ENCODE measurements around the gene TRAPPC6A.
A peak's percentile ranks its signal among the peaks of the same experiment; 100 is the strongest.

Gene TRAPPC6A

DNA sequence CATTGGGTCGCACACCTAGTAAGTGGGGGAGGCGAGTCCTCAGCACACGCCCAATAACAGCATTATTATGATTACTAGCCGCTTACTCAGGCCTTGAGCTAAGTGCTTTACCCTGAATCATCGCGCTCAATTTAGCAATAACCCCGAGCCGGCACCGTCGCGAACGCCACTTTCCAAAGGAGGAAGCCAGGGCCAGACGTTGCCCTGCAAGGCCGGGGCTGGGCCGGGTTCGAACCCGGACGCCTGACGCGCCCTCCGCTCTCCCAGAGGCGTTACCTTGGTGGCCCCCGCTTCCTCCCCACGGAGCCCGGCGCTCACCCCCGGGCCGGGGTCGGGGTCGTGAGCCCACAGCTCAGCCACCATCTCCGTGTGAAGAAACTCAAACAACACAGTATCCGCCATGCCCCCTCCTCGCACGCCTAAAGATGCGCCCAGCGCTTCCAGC lies at the start of gene TRAPPC6A:
Gene TRAPPC6A (minus strand): TSS at position 421 of the 445 bp plus-strand sequence. CDS start 19 bp downstream, at position 402.
- peak within 1 kb of the TSS; percentile 98 for H3K4me3 ChIP-seq (ENCODE audit: low read depth, low read length)

GRCh38 chr19:45224645-45225044 lies 46.6 kb upstream of the TRAPPC6A start:
- no peak overlapping the region for H3K4me3 ChIP-seq (ENCODE audit: low read depth, low read length)

DNA sequence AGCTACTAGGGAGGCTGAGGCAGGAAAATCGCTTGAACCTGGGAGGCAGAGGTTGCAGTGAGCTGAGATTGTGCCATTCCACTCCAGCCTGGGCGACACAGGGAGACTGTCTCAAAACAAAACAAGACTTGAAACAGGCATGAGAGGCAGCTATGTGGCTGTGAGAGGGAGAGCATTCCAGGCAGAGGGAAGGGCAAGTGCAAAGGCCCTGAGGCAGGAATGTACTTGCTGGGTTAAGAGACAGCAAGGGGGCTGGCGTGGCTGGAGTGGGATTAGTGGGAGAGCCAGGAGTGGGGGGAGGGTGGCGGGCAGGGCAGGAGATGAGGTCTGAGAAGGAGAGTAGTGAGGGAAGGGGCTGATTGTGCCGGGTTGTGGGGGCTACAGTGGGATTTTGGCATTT lies 45.8 kb upstream of the TRAPPC6A start:
- no peak overlapping the region for H3K4me3 ChIP-seq (ENCODE audit: low read depth, low read length)

GRCh38 chr19:45222724-45223123 lies 44.7 kb upstream of the TRAPPC6A start:
- no peak overlapping the region for H3K4me3 ChIP-seq (ENCODE audit: low read depth, low read length)

DNA sequence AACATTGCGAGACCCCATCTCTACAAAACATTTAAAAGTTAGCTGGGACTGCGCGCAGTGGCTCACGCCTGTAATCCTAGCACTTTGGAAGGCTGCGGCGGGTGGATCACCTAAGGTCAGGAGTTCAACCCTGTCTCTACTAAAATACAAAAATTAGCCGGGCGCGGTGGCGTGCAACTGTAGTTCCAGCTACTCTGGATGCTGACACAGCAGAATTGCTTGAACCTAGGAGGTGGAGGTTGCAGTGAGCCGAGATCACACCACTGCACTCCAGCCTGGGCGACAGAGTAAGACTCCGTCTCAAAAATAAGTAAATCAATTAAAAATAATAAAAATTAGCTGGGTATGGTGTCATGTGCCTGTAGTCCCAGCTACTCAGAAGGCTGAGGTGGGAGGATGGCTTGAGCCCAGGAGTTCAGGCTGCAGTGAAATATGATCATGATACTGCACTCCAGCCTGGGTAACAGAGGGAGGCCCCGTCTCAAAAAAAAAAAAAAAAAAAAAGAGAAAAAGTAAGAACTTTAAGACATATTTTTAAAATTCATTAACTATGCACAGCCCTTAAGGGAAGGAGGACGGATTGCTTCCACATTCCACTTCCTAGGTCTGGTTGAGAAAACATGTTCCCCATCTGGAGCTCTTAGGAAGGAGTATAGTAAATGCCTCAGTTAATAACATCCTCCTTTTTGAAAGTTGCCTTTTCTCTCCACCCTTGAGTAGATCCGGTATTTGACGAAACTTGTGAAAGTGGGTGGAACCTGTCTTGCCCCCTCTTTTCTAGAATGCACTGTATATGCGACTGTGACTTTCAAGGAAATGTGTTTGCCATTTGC lies 41.1 kb upstream of the TRAPPC6A start:
- no peak overlapping the region for H3K4me3 ChIP-seq (ENCODE audit: low read depth, low read length)

DNA sequence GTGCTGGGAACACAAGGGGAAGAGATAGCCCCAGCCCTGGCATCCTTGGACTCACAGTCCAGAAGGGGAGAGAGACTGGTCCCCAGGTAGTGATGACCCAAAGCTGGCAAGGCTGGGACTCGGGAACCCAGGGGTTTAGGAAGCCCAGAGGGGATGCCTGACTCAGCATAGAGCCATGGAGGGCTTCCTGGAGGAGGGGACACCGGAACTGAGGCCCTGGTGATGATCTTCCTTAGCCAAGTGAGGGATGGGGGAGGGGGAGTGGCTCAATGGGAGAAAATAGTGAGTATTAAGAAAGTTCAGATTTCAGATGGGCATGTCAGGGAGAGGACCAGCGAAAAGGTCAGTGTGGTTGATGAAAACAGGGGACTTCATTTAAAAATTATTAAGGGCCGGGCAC lies 40.4 kb upstream of the TRAPPC6A start:
- H3K4me3 ChIP-seq (ENCODE audit: low read depth, low read length), result no peak overlapping the region

- H3K4me3 ChIP-seq (ENCODE audit: low read depth, low read length), result peak overlapping the region; percentile 35
Measured at GRCh38 chr19:45217957-45218334, 39.9 kb upstream of the TRAPPC6A start.

DNA sequence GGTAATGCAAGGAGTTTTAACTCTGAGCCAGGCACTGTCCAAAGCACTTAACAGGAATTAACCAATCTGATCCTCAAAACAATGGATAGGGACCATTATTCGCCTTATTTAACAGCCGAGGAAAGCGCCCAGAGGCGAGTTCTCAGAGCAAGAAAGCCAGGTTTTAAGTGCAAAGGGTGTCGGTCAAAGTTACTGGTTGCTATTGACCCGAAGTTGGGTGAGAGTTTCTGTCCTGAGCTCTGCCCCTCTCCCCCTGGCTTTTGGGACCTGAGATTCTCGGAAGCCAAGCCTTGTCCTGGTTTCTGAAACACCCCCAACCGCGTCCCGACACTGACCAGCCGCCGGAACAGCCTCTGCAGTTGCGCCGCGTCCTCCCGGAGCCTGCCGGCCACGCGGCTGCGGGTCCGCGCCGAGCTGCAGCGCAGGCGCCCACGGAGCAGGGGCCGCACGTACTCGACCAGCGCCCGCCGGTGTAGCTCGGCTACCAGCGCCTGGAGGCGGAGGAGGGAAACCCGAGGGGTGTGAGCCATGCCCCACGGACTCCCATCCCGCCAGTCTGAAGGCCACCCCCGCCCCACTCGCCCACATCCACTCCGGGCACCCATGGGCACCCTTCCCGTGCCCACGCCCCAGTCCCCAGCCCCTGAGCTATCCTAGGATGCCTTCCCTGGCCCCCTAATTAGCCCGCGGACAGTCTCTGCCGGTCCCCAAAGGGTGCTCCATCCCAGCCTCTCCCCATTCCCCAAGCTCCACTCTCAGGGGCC lies 39.3 kb upstream of the TRAPPC6A start:
- peak overlapping the region; percentile 35 for H3K4me3 ChIP-seq (ENCODE audit: low read depth, low read length)

DNA sequence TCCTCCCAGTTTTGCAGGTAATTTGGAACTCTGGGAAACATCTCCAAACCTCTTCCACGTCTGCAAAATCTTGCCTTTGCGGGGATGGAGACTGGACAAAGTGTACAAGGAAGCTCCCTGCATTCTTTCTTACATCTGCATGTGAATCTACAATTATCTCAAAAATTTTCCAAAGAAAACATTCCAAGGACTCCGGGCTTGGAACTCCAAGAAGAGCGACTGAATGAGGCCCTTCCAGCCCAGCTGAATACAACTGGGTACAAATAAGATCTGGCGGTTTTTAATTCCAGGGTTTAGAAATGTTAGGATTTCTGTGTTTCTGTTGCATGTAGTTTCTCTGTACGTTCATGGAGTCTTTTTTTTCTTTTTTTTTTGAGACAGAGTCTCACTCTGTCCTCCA lies 38.6 kb upstream of the TRAPPC6A start:
- H3K4me3 ChIP-seq (ENCODE audit: low read depth, low read length), result no peak overlapping the region

DNA sequence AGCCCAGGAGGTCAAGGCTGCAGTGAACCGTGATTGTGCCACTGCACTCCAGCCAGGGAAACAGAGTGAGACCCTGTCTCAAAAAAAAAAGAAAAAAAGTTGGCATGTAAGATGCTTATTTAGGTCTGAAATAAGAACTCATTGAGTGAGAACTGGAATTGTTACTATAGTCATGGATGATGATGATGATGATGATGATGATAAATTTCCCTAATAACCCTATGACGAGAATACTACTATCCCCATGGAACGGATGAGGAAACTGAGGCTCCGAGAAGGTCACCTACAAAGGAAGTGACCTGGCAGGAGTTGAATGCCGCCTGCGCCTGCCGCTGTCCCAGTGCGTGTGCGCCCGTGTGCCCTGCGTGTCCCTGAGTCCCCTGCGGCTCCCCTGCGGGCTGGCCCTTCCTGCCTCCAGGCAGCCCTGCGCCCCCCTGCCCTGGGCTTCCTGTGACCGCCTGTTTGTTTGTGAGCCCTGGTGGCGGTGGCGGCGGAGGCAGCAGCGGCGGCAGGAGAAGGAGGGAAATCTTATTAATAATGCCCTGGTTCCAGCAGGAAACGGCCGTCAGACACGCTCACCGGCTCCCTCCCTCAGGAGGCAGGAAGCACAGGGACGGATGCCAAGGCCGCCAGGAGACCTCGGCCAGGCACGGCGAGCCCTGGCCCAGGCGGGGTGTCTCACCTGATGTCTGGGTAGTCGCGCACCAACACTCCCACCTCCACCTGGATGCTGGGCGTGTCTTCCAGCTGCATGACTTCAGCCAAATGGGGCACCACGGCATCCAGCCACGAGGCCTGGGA lies 37.6 kb upstream of the TRAPPC6A start:
- H3K4me3 ChIP-seq (ENCODE audit: low read depth, low read length), result peak overlapping the region; percentile 24

GRCh38 chr19:45213031-45213430 lies 35.0 kb upstream of the TRAPPC6A start:
- H3K4me3 ChIP-seq (ENCODE audit: low read depth, low read length), result no peak overlapping the region

DNA sequence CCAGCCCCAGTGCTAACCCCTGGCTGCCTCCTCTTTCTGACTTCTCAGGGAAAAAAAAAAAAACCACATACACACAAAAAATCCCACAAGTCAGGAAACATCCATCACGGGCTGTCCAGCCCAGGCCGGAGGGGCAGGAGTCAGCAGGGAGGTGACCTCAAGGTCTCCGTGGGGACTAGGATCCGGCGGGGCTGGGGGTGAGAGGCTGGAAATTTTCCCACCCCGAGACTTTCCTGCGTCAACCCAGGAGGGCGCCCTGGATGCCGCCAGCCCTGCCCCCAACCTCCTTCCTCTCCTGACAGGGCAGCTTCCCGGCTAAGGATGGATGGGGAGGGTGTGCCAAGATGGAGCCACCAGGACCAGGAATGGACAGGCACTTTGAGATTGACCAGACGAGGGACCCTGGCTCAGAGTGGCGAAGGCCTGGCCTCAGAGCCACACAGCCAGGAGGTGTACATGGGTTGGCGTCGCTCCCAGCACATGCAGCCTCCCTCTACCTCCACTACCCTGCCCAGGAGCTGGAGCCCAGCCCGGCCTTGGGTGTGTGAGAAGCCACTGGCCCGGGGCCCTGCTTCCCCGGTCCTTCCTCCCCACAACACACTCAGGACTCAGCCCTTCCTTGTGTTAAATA lies 33.8 kb upstream of the TRAPPC6A start:
- no peak overlapping the region for H3K4me3 ChIP-seq (ENCODE audit: low read depth, low read length)

GRCh38 chr19:45206328-45206727 lies 28.3 kb upstream of the TRAPPC6A start:
- H3K4me3 ChIP-seq (ENCODE audit: low read depth, low read length), result no peak overlapping the region

GRCh38 chr19:45205810-45206209 lies 27.8 kb upstream of the TRAPPC6A start:
- no peak overlapping the region for H3K4me3 ChIP-seq (ENCODE audit: low read depth, low read length)

- H3K4me3 ChIP-seq (ENCODE audit: low read depth, low read length), result no peak overlapping the region
Measured at GRCh38 chr19:45202637-45203036, 24.6 kb upstream of the TRAPPC6A start.

GRCh38 chr19:45200568-45200967 lies 22.5 kb upstream of the TRAPPC6A start:
- H3K4me3 ChIP-seq (ENCODE audit: low read depth, low read length), result no peak overlapping the region

GRCh38 chr19:45195764-45196163 lies 17.7 kb upstream of the TRAPPC6A start:
- no peak overlapping the region for H3K4me3 ChIP-seq (ENCODE audit: low read depth, low read length)

DNA sequence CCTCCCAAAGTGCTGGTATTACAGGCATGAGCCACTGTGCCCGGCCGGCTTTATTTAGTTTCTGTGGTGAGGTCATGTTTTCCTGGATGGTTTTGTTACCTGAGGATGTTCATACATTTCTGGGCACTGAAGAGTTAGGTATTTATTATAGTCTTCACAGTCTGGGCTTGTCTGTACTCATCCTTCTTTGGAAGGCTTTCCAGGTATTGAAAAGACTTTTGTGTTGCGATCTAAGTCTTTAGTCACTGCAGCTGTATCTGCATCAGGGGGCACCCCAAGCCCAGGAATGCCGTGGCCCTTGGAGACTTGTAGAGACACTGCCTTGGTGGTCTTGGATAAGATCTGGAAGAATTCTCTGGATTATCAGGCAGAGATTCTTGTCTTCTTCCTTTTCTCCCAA lies 13.3 kb upstream of the TRAPPC6A start:
- no peak overlapping the region for H3K4me3 ChIP-seq (ENCODE audit: low read depth, low read length)

- H3K4me3 ChIP-seq (ENCODE audit: low read depth, low read length), result no peak overlapping the region
Measured at GRCh38 chr19:45189971-45190370, 11.9 kb upstream of the TRAPPC6A start.

GRCh38 chr19:45187421-45188100 lies 9.5 kb upstream of the TRAPPC6A start:
- H3K4me3 ChIP-seq (ENCODE audit: low read depth, low read length), result no peak overlapping the region

All from iPS-11a (cell line).